H9 (cell line): ENCODE measurements around the gene OXCT1. TPM values are rescaled to one million over a fixed set of nuclear protein-coding genes. Genes with fewer than 3 reads are reported as not detected.

Experiments
- DNase-seq: peaks from one replicate; pipeline ENCODE4 v3.0.0-alpha.2; 2017
- H2AFZ ChIP-seq: one replicate; pipeline ENCODE4 v1.6.1; 2013; ENCODE audit warnings: mild to moderate bottlenecking, low read length, control low read depth, moderate library complexity
- H2AK5ac ChIP-seq: 2 replicates; pipeline ENCODE4 v1.6.1; 2013; ENCODE audit warnings: low read length, control low read depth, mixed read lengths; ENCODE audit not compliant: insufficient read length
- H2BK120ac ChIP-seq: one replicate; pipeline ENCODE4 v1.6.1; 2013; ENCODE audit warnings: low read depth, mild to moderate bottlenecking, low read length, control low read depth, inconsistent platforms; ENCODE audit not compliant: poor library complexity, severe bottlenecking
- H2BK12ac ChIP-seq: 2 replicates; pipeline ENCODE4 v1.6.1; 2013; ENCODE audit warnings: low read length, control low read depth, mixed read lengths, low read depth; ENCODE audit not compliant: insufficient read length
- H2BK15ac ChIP-seq: 2 replicates; pipeline ENCODE4 v1.6.1; 2013; ENCODE audit warnings: low read depth, low read length, control low read depth
- H2BK20ac ChIP-seq: one replicate; pipeline ENCODE4 v1.6.1; 2013; ENCODE audit warnings: low read depth, mild to moderate bottlenecking, low read length, control low read depth, inconsistent platforms; ENCODE audit not compliant: poor library complexity, severe bottlenecking
- H2BK5ac ChIP-seq: 2 replicates; pipeline ENCODE4 v1.6.1; 2013; ENCODE audit warnings: low read length, control low read depth, mixed read lengths; ENCODE audit not compliant: insufficient read length
- H3K14ac ChIP-seq: 2 replicates; pipeline ENCODE4 v1.6.1; 2013; ENCODE audit warnings: low read length, control low read depth; ENCODE audit not compliant: insufficient read depth
- H3K18ac ChIP-seq: 2 replicates; pipeline ENCODE4 v1.6.1; 2013; ENCODE audit warnings: low read depth, mild to moderate bottlenecking, mixed read lengths, low read length, control low read depth; ENCODE audit not compliant: insufficient read length
- H3K23ac ChIP-seq: 2 replicates; pipeline ENCODE4 v1.6.1; 2013; ENCODE audit warnings: low read length, control low read depth, mixed read lengths, low read depth; ENCODE audit not compliant: insufficient read length
- H3K23me2 ChIP-seq: 2 replicates; pipeline ENCODE4 v1.6.1; 2013; ENCODE audit warnings: low read depth, mild to moderate bottlenecking, mixed read lengths, low read length, control low read depth; ENCODE audit not compliant: insufficient read length, poor library complexity, severe bottlenecking
- H3K27ac ChIP-seq: 2 replicates; pipeline ENCODE4 v1.5.1; 2013; ENCODE audit warnings: low read length, control low read depth, mixed read lengths, low read depth; ENCODE audit not compliant: insufficient read length
- H3K27me3 ChIP-seq: 2 replicates; pipeline ENCODE4 v1.6.1; 2013; ENCODE audit warnings: low read length, control low read depth, inconsistent platforms; ENCODE audit not compliant: insufficient read depth
- H3K4ac ChIP-seq: 2 replicates; pipeline ENCODE4 v1.6.1; 2013; ENCODE audit warnings: low read depth, mild to moderate bottlenecking, control low read depth, inconsistent platforms, low read length, moderate library complexity
- H3K4me1 ChIP-seq: 2 replicates; pipeline ENCODE4 v1.6.1; 2013; ENCODE audit warnings: low read length, control low read depth, inconsistent platforms; ENCODE audit not compliant: insufficient read depth
- H3K4me2 ChIP-seq: 2 replicates; pipeline ENCODE4 v1.6.1; 2013; ENCODE audit warnings: low read length, control low read depth, mixed read lengths; ENCODE audit not compliant: insufficient read length, insufficient read depth
- H3K56ac ChIP-seq: 2 replicates; pipeline ENCODE4 v1.6.1; 2013; ENCODE audit warnings: low read depth, mild to moderate bottlenecking, mixed read lengths, low read length, control low read depth; ENCODE audit not compliant: insufficient read length
- H3K79me1 ChIP-seq: 2 replicates; pipeline ENCODE4 v1.6.1; 2013; ENCODE audit warnings: low read depth, mild to moderate bottlenecking, moderate library complexity, low read length, control low read depth, inconsistent platforms; ENCODE audit not compliant: insufficient read depth, poor library complexity, severe bottlenecking
- H3K79me2 ChIP-seq: 2 replicates; pipeline ENCODE4 v1.6.1; 2013; ENCODE audit warnings: low read length, control low read depth, inconsistent platforms; ENCODE audit not compliant: insufficient read depth
- H3K9ac ChIP-seq: 2 replicates; pipeline ENCODE4 v1.6.1; 2013; ENCODE audit warnings: low read length, control low read depth, mixed read lengths; ENCODE audit not compliant: insufficient read length; ENCODE audit errors: extremely low read depth
- H3K9me3 ChIP-seq: one replicate; pipeline ENCODE4 v1.6.1; 2013; ENCODE audit warnings: low read depth, low read length, inconsistent platforms; ENCODE audit not compliant: control insufficient read depth
- H3T11ph ChIP-seq: one replicate; pipeline ENCODE4 v1.6.1; 2013; ENCODE audit warnings: mild to moderate bottlenecking, low read length, control low read depth, inconsistent platforms
- H4K20me1 ChIP-seq: one replicate; pipeline ENCODE4 v1.6.1; 2013; ENCODE audit not compliant: control insufficient read depth, insufficient read length, insufficient read depth
- H4K5ac ChIP-seq: 2 replicates; pipeline ENCODE4 v1.6.1; 2013; ENCODE audit warnings: low read depth, mild to moderate bottlenecking, mixed read lengths, low read length, control low read depth; ENCODE audit not compliant: insufficient read length
- H4K8ac ChIP-seq: replicated peaks from 2 replicates; pipeline ENCODE4 v1.6.1; 2013; ENCODE audit warnings: low read length, control low read depth, mixed read lengths, low read depth; ENCODE audit not compliant: insufficient read length
- H4K91ac ChIP-seq: 2 replicates; pipeline ENCODE4 v1.6.1; 2013; ENCODE audit warnings: low read depth, mild to moderate bottlenecking, moderate library complexity, mixed read lengths, low read length, control low read depth; ENCODE audit not compliant: insufficient read length
- H3K27ac Mint-ChIP-seq, 3 experiments: 2 replicates in 2 of 3; 3 replicates in 1 of 3; pipeline ENCODE4 v1.8.0; 2020 to 2021; ENCODE audit warnings: mixed read lengths in 3 of 3, mild to moderate bottlenecking in 1 of 3, moderate library complexity in 1 of 3
- H3K27me3 Mint-ChIP-seq: 2 replicates; pipeline ENCODE4 v1.8.0; 2021; ENCODE audit warnings: low read depth, mild to moderate bottlenecking, moderate library complexity, mixed read lengths
- H3K36me3 Mint-ChIP-seq, 3 experiments: 2 replicates in 2 of 3; 3 replicates in 1 of 3; pipeline ENCODE4 v1.8.0; 2020 to 2021; ENCODE audit warnings: low read depth in 3 of 3, mixed read lengths in 3 of 3; ENCODE audit not compliant: insufficient read depth in 1 of 3
- H3K4me1 Mint-ChIP-seq, 2 experiments: 2 replicates each; pipeline ENCODE4 v1.8.0; 2020; ENCODE audit warnings: mixed read lengths in 2 of 2
- H3K4me3 Mint-ChIP-seq, 2 experiments: 2 replicates in 1 of 2; 3 replicates in 1 of 2; pipeline ENCODE4 v1.8.0; 2020 to 2021; ENCODE audit warnings: mild to moderate bottlenecking in 2 of 2, mixed read lengths in 2 of 2, moderate library complexity in 1 of 2
- H3K9me3 Mint-ChIP-seq, 2 experiments: 2 replicates in 1 of 2; 3 replicates in 1 of 2; pipeline ENCODE4 v1.8.0; 2020; ENCODE audit warnings: mild to moderate bottlenecking in 2 of 2, mixed read lengths in 2 of 2, moderate library complexity in 1 of 2
- WGBS: extraction: QIAGEN DNeasy Blood & Tissue Kit; methylation state at CpG from one replicate; pipeline ENCODE4 v1.1.7; 2013; ENCODE audit warnings: missing lambda C conversion rate, low lambda C conversion rate, mixed read lengths; ENCODE audit not compliant: insufficient read length; ENCODE audit errors: extremely low coverage; 5-methylcytosine and 5-hydroxymethylcytosine counted together
- total RNA-seq: library from RNA; stranded (reverse); gene quantifications from 2 replicates; pipeline ENCODE4 v1.2.1, GENCODE V29; 2021
- TF ChIP-seq, protein P1 (sequence below): fragments of 200-600 bp; sonication (generic); conservative IDR thresholded peaks from 3 replicates; pipeline ENCODE4 v1.8.0; 2021; ENCODE audit warnings: antibody characterized with exemption, mild to moderate bottlenecking

Gene OXCT1
- total RNA-seq, 1 experiment from 2014 or later: 25.6 TPM

GRCh38 chr5:41747708-41748107, 122.5 kb downstream of the OXCT1 start:
- H4K5ac ChIP-seq: no peak overlapping the region
- no peak overlapping the region for H3T11ph ChIP-seq
- Mint-ChIP-seq H3K36me3 (peaks cover 5 to 19% (median 13%) of the 10 kb centered on the region in 3 experiments; a peak in 6 of 7 replicates), H3K4me1 (peaks cover 3 to 6% of the 10 kb centered on the region in 2 experiments; a peak in 3 of 4 replicates), H3K9me3 (no peaks in the 10 kb centered on the region), H3K27ac (no peak overlapping the region), H3K4me3 (no peak overlapping the region), H3K27me3 (no peaks in the 10 kb centered on the region)
- no peak overlapping the region for H3K4me2 ChIP-seq
- H2BK20ac ChIP-seq: no peak overlapping the region
- H2AFZ ChIP-seq: no peak overlapping the region
- no peaks in the 10 kb centered on the region for H3K9me3 ChIP-seq
- no peak overlapping the region for H2BK5ac ChIP-seq
- peaks cover 4% of the 10 kb centered on the region; the same call in 1 of the 2 replicates for H3K4me1 ChIP-seq
- H3K18ac ChIP-seq: no peak overlapping the region
- no peak overlapping the region for H2BK120ac ChIP-seq
- H3K27me3 ChIP-seq: no peaks in the 10 kb centered on the region
- no peaks in the 10 kb centered on the region for H3K79me2 ChIP-seq
- WGBS: no CpG with 5 or more reads among the region's 1 CpG
- H4K91ac ChIP-seq: no peak overlapping the region
- no peak overlapping the region for H3K56ac ChIP-seq
- TF ChIP-seq, protein P1, sequence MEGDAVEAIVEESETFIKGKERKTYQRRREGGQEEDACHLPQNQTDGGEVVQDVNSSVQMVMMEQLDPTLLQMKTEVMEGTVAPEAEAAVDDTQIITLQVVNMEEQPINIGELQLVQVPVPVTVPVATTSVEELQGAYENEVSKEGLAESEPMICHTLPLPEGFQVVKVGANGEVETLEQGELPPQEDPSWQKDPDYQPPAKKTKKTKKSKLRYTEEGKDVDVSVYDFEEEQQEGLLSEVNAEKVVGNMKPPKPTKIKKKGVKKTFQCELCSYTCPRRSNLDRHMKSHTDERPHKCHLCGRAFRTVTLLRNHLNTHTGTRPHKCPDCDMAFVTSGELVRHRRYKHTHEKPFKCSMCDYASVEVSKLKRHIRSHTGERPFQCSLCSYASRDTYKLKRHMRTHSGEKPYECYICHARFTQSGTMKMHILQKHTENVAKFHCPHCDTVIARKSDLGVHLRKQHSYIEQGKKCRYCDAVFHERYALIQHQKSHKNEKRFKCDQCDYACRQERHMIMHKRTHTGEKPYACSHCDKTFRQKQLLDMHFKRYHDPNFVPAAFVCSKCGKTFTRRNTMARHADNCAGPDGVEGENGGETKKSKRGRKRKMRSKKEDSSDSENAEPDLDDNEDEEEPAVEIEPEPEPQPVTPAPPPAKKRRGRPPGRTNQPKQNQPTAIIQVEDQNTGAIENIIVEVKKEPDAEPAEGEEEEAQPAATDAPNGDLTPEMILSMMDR: no peak
- no peak for DNase-seq
- H2BK12ac ChIP-seq: no peak overlapping the region
- H3K4ac ChIP-seq: no peak overlapping the region
- H3K23ac ChIP-seq: no peak overlapping the region
- no peak overlapping the region for H3K27ac ChIP-seq
- no peak overlapping the region for H3K9ac ChIP-seq
- H2BK15ac ChIP-seq: no peak overlapping the region
- no peaks in the 10 kb centered on the region for H3K79me1 ChIP-seq
- H4K20me1 ChIP-seq: no peaks in the 10 kb centered on the region
- H3K14ac ChIP-seq: no peak overlapping the region
- no peaks in the 10 kb centered on the region for H3K23me2 ChIP-seq
- H2AK5ac ChIP-seq: no peak overlapping the region
- H4K8ac ChIP-seq: no peak overlapping the region
